Activated naive CD8-positive, alpha-beta T cell treated with anti-CD3 and anti-CD28 coated beads, Interleukin-2, amount 10 ng/mL, durations not matched to agents 7 days and 5 days (primary cell): ENCODE results near the gene LRRC25. TPM values are rescaled to one million over a fixed set of nuclear protein-coding genes. Genes with fewer than 3 reads are reported as not detected.

Experiments
- ATAC-seq: fragments of 150-1000 bp; cut with Tn5 transposase; one replicate; pipeline ENCODE4 v1.10.0; 2021; ENCODE audit warnings: low read depth, moderate library complexity
- POLR2A ChIA-PET: fragments of 350-600 bp; sonication (Branson Sonifier 250); formaldehyde crosslinking; loops from one replicate; lab custom pipeline; 2021; ENCODE audit warnings: antibody characterized with exemption; lab: Charles Lee
- DNase-seq: peaks from one replicate; pipeline ENCODE4 v3.0.0; 2021
- H3K27ac Mint-ChIP-seq: one replicate; pipeline ENCODE4 v1.8.0; 2022; ENCODE audit warnings: mild to moderate bottlenecking, mixed read lengths
- H3K27me3 Mint-ChIP-seq: one replicate; pipeline ENCODE4 v1.8.0; 2022; ENCODE audit warnings: mild to moderate bottlenecking, moderate library complexity, mixed read lengths
- H3K36me3 Mint-ChIP-seq: one replicate; pipeline ENCODE4 v1.8.0; 2021; ENCODE audit warnings: mild to moderate bottlenecking, mixed read lengths
- H3K4me1 Mint-ChIP-seq: one replicate; pipeline ENCODE4 v1.8.0; 2021; ENCODE audit warnings: mixed read lengths
- H3K4me3 Mint-ChIP-seq: one replicate; pipeline ENCODE4 v1.8.0; 2022; ENCODE audit warnings: mild to moderate bottlenecking, moderate library complexity, mixed read lengths
- H3K9me3 Mint-ChIP-seq: one replicate; pipeline ENCODE4 v1.8.0; 2021; ENCODE audit warnings: mixed read lengths
- microRNA-seq: library from miRNA; unstranded; fragments of <30 nt; microRNA quantifications from one replicate; pipeline ENCODE4 v1.2.0, GENCODE V29; 2022
- total RNA-seq, 2 experiments: library from RNA; stranded (reverse); gene quantifications; one replicate each; pipeline ENCODE4 v1.2.3, GENCODE V29; 2021

Gene LRRC25
- total RNA-seq, 2 experiments from 2014 or later = 1.2 to 1.6 TPM

GRCh38 chr19:18346091-18346490 is 51.3 kb downstream of the LRRC25 start:
- H3K4me3 Mint-ChIP-seq = no peak overlapping the region
- DNase-seq (no peak), ATAC-seq (no peak)
- H3K4me1 Mint-ChIP-seq = peaks cover 17% of the 10 kb centered on the region
- peak overlapping the region; percentile 43 for H3K27ac Mint-ChIP-seq
- POLR2A ChIA-PET = interaction anchor here (1.2 kb wide), 1 partner anchor 14 kb away, joined by 3 read pairs; no protein-coding TSS in a partner anchor
- H3K9me3 Mint-ChIP-seq = no peaks in the 10 kb centered on the region
- peaks cover 19% of the 10 kb centered on the region for H3K36me3 Mint-ChIP-seq
- no peaks in the 10 kb centered on the region for H3K27me3 Mint-ChIP-seq

GRCh38 chr19:18345296-18345695 is 52.1 kb downstream of the LRRC25 start:
- H3K9me3 Mint-ChIP-seq = no peaks in the 10 kb centered on the region
- no peak overlapping the region for H3K27ac Mint-ChIP-seq
- DNase-seq (no peak), ATAC-seq (no peak)
- no peak overlapping the region for H3K4me3 Mint-ChIP-seq
- no peaks in the 10 kb centered on the region for H3K27me3 Mint-ChIP-seq
- peaks cover 16% of the 10 kb centered on the region for H3K36me3 Mint-ChIP-seq
- peaks cover 17% of the 10 kb centered on the region for H3K4me1 Mint-ChIP-seq
- POLR2A ChIA-PET = interaction anchor here (1.2 kb wide), 1 partner anchor 15 kb away, joined by 3 read pairs; no protein-coding TSS in a partner anchor

GRCh38 chr19:18344582-18344950 is 52.9 kb downstream of the LRRC25 start:
- POLR2A ChIA-PET = interaction anchor here (0.6 to 1.2 kb wide), 2 partner anchors 76 to 141 kb away, joined by 3 to 4 read pairs; partner anchors contain the start of gene RAB3A
- H3K27ac Mint-ChIP-seq = no peak overlapping the region
- ATAC-seq (no peak), DNase-seq (no peak)
- no peaks in the 10 kb centered on the region for H3K27me3 Mint-ChIP-seq
- H3K4me3 Mint-ChIP-seq = no peak overlapping the region
- peaks cover 13% of the 10 kb centered on the region for H3K36me3 Mint-ChIP-seq
- H3K4me1 Mint-ChIP-seq = peaks cover 21% of the 10 kb centered on the region
- H3K9me3 Mint-ChIP-seq = no peaks in the 10 kb centered on the region

- Mint-ChIP-seq H3K4me1 (peaks cover 19% of the 10 kb centered on the region), H3K9me3 (no peaks in the 10 kb centered on the region), H3K4me3 (peak overlapping the region; percentile 19), H3K36me3 (peaks cover 9% of the 10 kb centered on the region), H3K27ac (no peak overlapping the region), H3K27me3 (no peaks in the 10 kb centered on the region)
- POLR2A ChIA-PET = interaction anchor here (0.6 to 3.2 kb wide), 6 partner anchors 18 to 916 kb away, joined by 3 to 17 read pairs (median 5); partner anchors contain the start of genes JUND and LSM4
- ATAC-seq = no peak
- DNase-seq = no peak
Observed at GRCh38 chr19:18342090-18342632, 55.3 kb downstream of the LRRC25 start.

Small RNAs within 50 kb of the gene (microRNA-seq; reads per million reads assigned to microRNA genes)
- gene MIR3189 = not detected

Other genes with a start within 250 kb of the LRRC25 start
- 10 to 100 TPM; 11.4 to 12.9 TPM for gene PIK3R2, start 244.5 kb downstream of the LRRC25 start, total RNA-seq
- gene IFI30, start 223.8 kb downstream of the LRRC25 start, total RNA-seq = 10 to 100 TPM; 78.8 to 80.8 TPM
- 1 to 10 TPM; 5.8 to 6.5 TPM for gene MPV17L2, start 204.4 kb downstream of the LRRC25 start, total RNA-seq
- gene RAB3A, start 193.6 kb downstream of the LRRC25 start, total RNA-seq = 1 to 10 TPM; 3.0 to 6.1 TPM
- gene PDE4C, start 171.2 kb downstream of the LRRC25 start, total RNA-seq = under 1 TPM in 1 of 2 experiments, not detected in 1; 0.65 TPM
- 1 to 10 TPM; 5.0 to 5.2 TPM for gene IQCN, start 123.2 kb downstream of the LRRC25 start, total RNA-seq
- gene JUND, start 116.0 kb downstream of the LRRC25 start, total RNA-seq = 100 to 1,000 TPM; 366 to 394 TPM
- 100 to 1,000 TPM; 151 to 157 TPM for gene LSM4, start 74.5 kb downstream of the LRRC25 start, total RNA-seq
- gene PGPEP1, start 57.0 kb downstream of the LRRC25 start, total RNA-seq = 10 to 100 TPM; 41.3 to 45.7 TPM
- gene GDF15, start 11.5 kb downstream of the LRRC25 start, total RNA-seq = under 1 TPM; 0.34 to 0.75 TPM
- gene SSBP4, start 21.8 kb upstream of the LRRC25 start, total RNA-seq = 100 to 1,000 TPM; 152 to 158 TPM
- gene ISYNA1, start 40.5 kb upstream of the LRRC25 start, total RNA-seq = 10 to 100 TPM; 39.6 to 43.4 TPM
- 10 to 100 TPM; 28.5 to 31.2 TPM for gene ELL, start 124.4 kb upstream of the LRRC25 start, total RNA-seq
- gene FKBP8, start 146.0 kb upstream of the LRRC25 start, total RNA-seq = 100 to 1,000 TPM; 261 to 275 TPM
- 100 to 1,000 TPM in 1 of 2 experiments, 10 to 100 TPM in 1; 96.7 to 105 TPM for gene KXD1, start 160.2 kb upstream of the LRRC25 start, total RNA-seq
- 1,000 to 10,000 TPM; 1,538 to 1,547 TPM for gene UBA52, start 174.2 kb upstream of the LRRC25 start, total RNA-seq
- 100 to 1,000 TPM; 105 to 109 TPM for gene REX1BD, start 191.2 kb upstream of the LRRC25 start, total RNA-seq
- gene CRLF1, start 209.2 kb upstream of the LRRC25 start, total RNA-seq = not detected
- gene TMEM59L, start 215.2 kb upstream of the LRRC25 start, total RNA-seq = under 1 TPM in 1 of 2 experiments, not detected in 1; 0.19 TPM
- gene KLHL26, start 239.4 kb upstream of the LRRC25 start, total RNA-seq = 10 to 100 TPM; 13.6 to 14.3 TPM